ENCODE results near the gene STIM2. TPM values are rescaled to one million over a fixed set of nuclear protein-coding genes. Genes with fewer than 3 reads are reported as not detected.
"Not testable (repeated sequence)": the region's sequence is repeated elsewhere in the genome, so short reads cannot be mapped to it uniquely, and the experiment has no call there.

STIM2 gene
- total and polyA plus RNA-seq, 2 donors (not counting 1 experiment from before 2014, with no cell fraction given) = 19.0 to 33.0 TPM

- Histone ChIP-seq H4K20me1 (ENCODE audit: control insufficient read depth, extremely low read depth, insufficient read depth, low read length) (no peaks in the 10 kb centered on the region), H2AFZ (ENCODE audit: low read length) (no peak overlapping the region), H3K9me3 (ENCODE audit: control insufficient read depth, insufficient read depth, low read depth, low read length) (no peaks in the 10 kb centered on the region), H3K79me2 (ENCODE audit: control insufficient read depth, insufficient read depth, low read length) (no peaks in the 10 kb centered on the region), H3K9ac (ENCODE audit: insufficient read depth, low read length) (no peak overlapping the region), H3K4me3 (replicated peaks in 1 of 4; ENCODE audit: control extremely low read depth in 1 of 4, insufficient read depth in 1 of 4, low read depth in 3 of 4, low read length in 4 of 4) (no peak overlapping the region), H3K27ac (ENCODE audit: insufficient read depth, low read length) (no peak overlapping the region), H3K4me2 (ENCODE audit: extremely low read depth, insufficient read depth, low read length) (no peak overlapping the region), H3K36me3 (ENCODE audit: control insufficient read depth, insufficient read depth, low read length) (no peaks in the 10 kb centered on the region), H3K4me1 (ENCODE audit: control insufficient read depth, extremely low read depth, insufficient read depth, low read length) (no peaks in the 10 kb centered on the region), H3K27me3 (ENCODE audit: control insufficient read depth, insufficient read depth, low read length) (no peaks in the 10 kb centered on the region)
- TF ChIP-seq CTCF (conservative IDR thresholded peaks at IDR 0.05 in 1 of 2, IDR thresholded peaks at IDR 0.05 in 1 of 2; ENCODE audit: low read depth in 1 of 2, low read length in 2 of 2) (no peak), EZH2 (IDR thresholded peaks at IDR 0.05; ENCODE audit: low read length, missing control alignments) (no peak)
- DNase-seq (ENCODE audit: low read depth in 2 of 2) = no peak
These were observed 164.2 kb downstream of the STIM2 start for GRCh38 chr4:27024805-27025204.

GRCh38 chr4:27027428-27027827 is 166.8 kb downstream of the STIM2 start:
- no peak for DNase-seq (ENCODE audit: low read depth in 2 of 2)
- no peak overlapping the region for H2AFZ ChIP-seq (ENCODE audit: low read length)
- H3K27ac ChIP-seq (ENCODE audit: insufficient read depth, low read length) = no peak overlapping the region
- no peak for TF ChIP-seq EZH2 (IDR thresholded peaks at IDR 0.05; ENCODE audit: low read length, missing control alignments)
- TF ChIP-seq CTCF (conservative IDR thresholded peaks at IDR 0.05 in 1 of 2, IDR thresholded peaks at IDR 0.05 in 1 of 2; ENCODE audit: low read depth in 1 of 2, low read length in 2 of 2) = no peak
- no peaks in the 10 kb centered on the region for H3K27me3 ChIP-seq (ENCODE audit: control insufficient read depth, insufficient read depth, low read length)
- H3K9me3 ChIP-seq (ENCODE audit: control insufficient read depth, insufficient read depth, low read depth, low read length) = no peaks in the 10 kb centered on the region
- no peaks in the 10 kb centered on the region for H3K36me3 ChIP-seq (ENCODE audit: control insufficient read depth, insufficient read depth, low read length)
- H3K4me2 ChIP-seq (ENCODE audit: extremely low read depth, insufficient read depth, low read length) = no peak overlapping the region
- no peaks in the 10 kb centered on the region for H4K20me1 ChIP-seq (ENCODE audit: control insufficient read depth, extremely low read depth, insufficient read depth, low read length)
- no peaks in the 10 kb centered on the region for H3K4me1 ChIP-seq (ENCODE audit: control insufficient read depth, extremely low read depth, insufficient read depth, low read length)
- H3K79me2 ChIP-seq (ENCODE audit: control insufficient read depth, insufficient read depth, low read length) = no peaks in the 10 kb centered on the region
- no peak overlapping the region for H3K9ac ChIP-seq (ENCODE audit: insufficient read depth, low read length)
- H3K4me3 ChIP-seq (replicated peaks in 1 of 4; ENCODE audit: control extremely low read depth in 1 of 4, insufficient read depth in 1 of 4, low read depth in 3 of 4, low read length in 4 of 4) = no peak overlapping the region

- H2AFZ ChIP-seq (ENCODE audit: low read length); H3K36me3 ChIP-seq (ENCODE audit: control insufficient read depth, insufficient read depth, low read length); H3K27ac ChIP-seq (ENCODE audit: insufficient read depth, low read length); H3K4me1 ChIP-seq (ENCODE audit: control insufficient read depth, extremely low read depth, insufficient read depth, low read length); H4K20me1 ChIP-seq (ENCODE audit: control insufficient read depth, extremely low read depth, insufficient read depth, low read length); H3K4me3 ChIP-seq (replicated peaks in 1 of 4; ENCODE audit: control extremely low read depth in 1 of 4, insufficient read depth in 1 of 4, low read depth in 3 of 4, low read length in 4 of 4); DNase-seq (ENCODE audit: low read depth in 2 of 2); H3K9ac ChIP-seq (ENCODE audit: insufficient read depth, low read length); H3K4me2 ChIP-seq (ENCODE audit: extremely low read depth, insufficient read depth, low read length); H3K79me2 ChIP-seq (ENCODE audit: control insufficient read depth, insufficient read depth, low read length); H3K27me3 ChIP-seq (ENCODE audit: control insufficient read depth, insufficient read depth, low read length); H3K9me3 ChIP-seq (ENCODE audit: control insufficient read depth, insufficient read depth, low read depth, low read length): not testable (repeated sequence)
These were observed 174.5 kb downstream of the STIM2 start for GRCh38 chr4:27035127-27035526.
